Measurements from ENCODE around the gene STRADB.

GRCh38 chr2:201450954-201451291 is 617 bp upstream of the STRADB start:
- TF ChIP-seq CTCF (conservative IDR thresholded peaks at IDR 0.05) (no peak), EZH2 (IDR thresholded peaks at IDR 0.05; ENCODE audit: low read depth) (no peak)
